Measurements from ENCODE around the gene EMP2. TPM values are rescaled to one million over a fixed set of nuclear protein-coding genes. Genes with fewer than 3 reads are reported as not detected.

The EMP2 gene
- polyA plus RNA-seq, 1 donor from 2014 or later, result 0.14 TPM

GRCh38 chr16:10554569-10554968, 25.8 kb downstream of the EMP2 start:
- H3K27me3 ChIP-seq (ENCODE audit: insufficient read depth, low read depth, low read length), result no peaks in the 10 kb centered on the region
- no peak for TF ChIP-seq POLR2AphosphoS5 (IDR thresholded peaks at IDR 0.05)
- TF ChIP-seq REST (IDR thresholded peaks at IDR 0.05; ENCODE audit: borderline replicate concordance), result no peak
- no peak for TF ChIP-seq CTCF (IDR thresholded peaks at IDR 0.05; ENCODE audit: poor library complexity, severe bottlenecking)
- TF ChIP-seq MXI1 (conservative IDR thresholded peaks at IDR 0.05; ENCODE audit: poor library complexity, severe bottlenecking), result no peak
- TF ChIP-seq EZH2 (IDR thresholded peaks at IDR 0.05; ENCODE audit: borderline replicate concordance, insufficient read depth, low read length, poor library complexity, severe bottlenecking), result no peak
- TF ChIP-seq SMC3 (conservative IDR thresholded peaks at IDR 0.05; ENCODE audit: poor library complexity), result no peak
- no peak for TF ChIP-seq EP300 (conservative IDR thresholded peaks at IDR 0.05; ENCODE audit: poor library complexity, severe bottlenecking)
- TF ChIP-seq TAF1 (IDR thresholded peaks at IDR 0.05; ENCODE audit: low read depth), result no peak
- TF ChIP-seq RAD21 (conservative IDR thresholded peaks at IDR 0.05), result no peak
- H3K9me3 ChIP-seq (ENCODE audit: low read length), result no peaks in the 10 kb centered on the region
- H3K9me2 ChIP-seq (ENCODE audit: insufficient read depth, low read length), result no peaks in the 10 kb centered on the region
- H3K4me3 ChIP-seq (ENCODE audit: low read length), result no peak overlapping the region
- no peak overlapping the region for H2AFZ ChIP-seq (ENCODE audit: low read depth, low read length)
- H3K27ac ChIP-seq (ENCODE audit: low read length), result no peak overlapping the region
- no peaks in the 10 kb centered on the region for H4K20me1 ChIP-seq (ENCODE audit: insufficient read depth)
- no peaks in the 10 kb centered on the region for H3K79me2 ChIP-seq (replicated peaks; ENCODE audit: insufficient read depth, low read length)
- H3F3A ChIP-seq (ENCODE audit: insufficient read depth, low read length, poor library complexity, severe bottlenecking), result no peaks in the 10 kb centered on the region
- H3K9ac ChIP-seq (ENCODE audit: low read length), result no peak overlapping the region
- no peak overlapping the region for H3K4me2 ChIP-seq (ENCODE audit: low read length)
- H3K36me3 ChIP-seq (ENCODE audit: insufficient read depth, low read length), result no peaks in the 10 kb centered on the region

- Histone ChIP-seq H3K9ac (ENCODE audit: low read length) (no peak overlapping the region), H3K9me2 (ENCODE audit: insufficient read depth, low read length) (no peaks in the 10 kb centered on the region), H3K27ac (ENCODE audit: low read length) (no peak overlapping the region), H3K9me3 (ENCODE audit: low read length) (no peaks in the 10 kb centered on the region), H2AFZ (ENCODE audit: low read depth, low read length) (no peak overlapping the region), H3K4me2 (ENCODE audit: low read length) (no peak overlapping the region), H3K27me3 (ENCODE audit: insufficient read depth, low read depth, low read length) (no peaks in the 10 kb centered on the region), H4K20me1 (ENCODE audit: insufficient read depth) (no peaks in the 10 kb centered on the region), H3K4me3 (ENCODE audit: low read length) (no peak overlapping the region), H3K79me2 (replicated peaks; ENCODE audit: insufficient read depth, low read length) (no peaks in the 10 kb centered on the region), H3K36me3 (ENCODE audit: insufficient read depth, low read length) (no peaks in the 10 kb centered on the region), H3F3A (ENCODE audit: insufficient read depth, low read length, poor library complexity, severe bottlenecking) (no peaks in the 10 kb centered on the region)
- no peak for TF ChIP-seq REST (IDR thresholded peaks at IDR 0.05; ENCODE audit: borderline replicate concordance)
Observed at GRCh38 chr16:10552998-10553491, 27.4 kb downstream of the EMP2 start.

All from neural cell (in vitro differentiated cells).